ENCODE results near the gene RFX2. TPM values are rescaled to one million over a fixed set of nuclear protein-coding genes. Genes with fewer than 3 reads are reported as not detected.
"Not testable (repeated sequence)": the region's sequence is repeated elsewhere in the genome, so short reads cannot be mapped to it uniquely, and the experiment has no call there.

Gene RFX2
- total RNA-seq, 1 donor from 2014 or later: 6.5 TPM

GRCh38 chr19:6032381-6032780 lies 77.9 kb downstream of the RFX2 start:
- peak; percentile 30 for DNase-seq (ENCODE audit: low spot score)
- TF ChIP-seq, protein P1, sequence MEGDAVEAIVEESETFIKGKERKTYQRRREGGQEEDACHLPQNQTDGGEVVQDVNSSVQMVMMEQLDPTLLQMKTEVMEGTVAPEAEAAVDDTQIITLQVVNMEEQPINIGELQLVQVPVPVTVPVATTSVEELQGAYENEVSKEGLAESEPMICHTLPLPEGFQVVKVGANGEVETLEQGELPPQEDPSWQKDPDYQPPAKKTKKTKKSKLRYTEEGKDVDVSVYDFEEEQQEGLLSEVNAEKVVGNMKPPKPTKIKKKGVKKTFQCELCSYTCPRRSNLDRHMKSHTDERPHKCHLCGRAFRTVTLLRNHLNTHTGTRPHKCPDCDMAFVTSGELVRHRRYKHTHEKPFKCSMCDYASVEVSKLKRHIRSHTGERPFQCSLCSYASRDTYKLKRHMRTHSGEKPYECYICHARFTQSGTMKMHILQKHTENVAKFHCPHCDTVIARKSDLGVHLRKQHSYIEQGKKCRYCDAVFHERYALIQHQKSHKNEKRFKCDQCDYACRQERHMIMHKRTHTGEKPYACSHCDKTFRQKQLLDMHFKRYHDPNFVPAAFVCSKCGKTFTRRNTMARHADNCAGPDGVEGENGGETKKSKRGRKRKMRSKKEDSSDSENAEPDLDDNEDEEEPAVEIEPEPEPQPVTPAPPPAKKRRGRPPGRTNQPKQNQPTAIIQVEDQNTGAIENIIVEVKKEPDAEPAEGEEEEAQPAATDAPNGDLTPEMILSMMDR (IDR thresholded peaks at IDR 0.05): no peak
- Mint-ChIP-seq H3K9me3 (ENCODE audit: low read depth) (peaks cover 7% of the 10 kb centered on the region), H3K36me3 (ENCODE audit: low read depth) (peaks cover 8% of the 10 kb centered on the region), H3K4me1 (ENCODE audit: low read depth) (no peaks in the 10 kb centered on the region), H3K4me3 (ENCODE audit: unreplicated experiment) (no peak overlapping the region), H3K27me3 (ENCODE audit: low read depth) (no peaks in the 10 kb centered on the region), H3K27ac (ENCODE audit: unreplicated experiment) (peak overlapping the region; percentile 36)

GRCh38 chr19:6030214-6030507 lies 80.1 kb downstream of the RFX2 start:
- H3K9me3 Mint-ChIP-seq (ENCODE audit: low read depth): peaks cover 7% of the 10 kb centered on the region
- peaks cover 13% of the 10 kb centered on the region for H3K36me3 Mint-ChIP-seq (ENCODE audit: low read depth)
- H3K27ac Mint-ChIP-seq (ENCODE audit: unreplicated experiment): no peak overlapping the region
- no peaks in the 10 kb centered on the region for H3K4me1 Mint-ChIP-seq (ENCODE audit: low read depth)
- no peak for DNase-seq (ENCODE audit: low spot score)
- no peak overlapping the region for H3K4me3 Mint-ChIP-seq (ENCODE audit: unreplicated experiment)
- TF ChIP-seq, protein P1 (IDR thresholded peaks at IDR 0.05): no peak
- H3K27me3 Mint-ChIP-seq (ENCODE audit: low read depth): no peaks in the 10 kb centered on the region

GRCh38 chr19:6026390-6027227 lies 83.7 kb downstream of the RFX2 start:
- Mint-ChIP-seq H3K27me3 (ENCODE audit: low read depth) (no peaks in the 10 kb centered on the region), H3K27ac (ENCODE audit: unreplicated experiment) (no peak overlapping the region), H3K4me1 (ENCODE audit: low read depth) (peaks cover 24% of the 10 kb centered on the region), H3K36me3 (ENCODE audit: low read depth) (peaks cover 13% of the 10 kb centered on the region), H3K9me3 (ENCODE audit: low read depth) (peaks cover 7% of the 10 kb centered on the region), H3K4me3 (ENCODE audit: unreplicated experiment) (no peak overlapping the region)
- peak; percentile 56 for DNase-seq (ENCODE audit: low spot score)
- TF ChIP-seq, protein P1 (IDR thresholded peaks at IDR 0.05): no peak

- H3K4me3 Mint-ChIP-seq (ENCODE audit: unreplicated experiment); H3K27me3 Mint-ChIP-seq (ENCODE audit: low read depth): not testable (repeated sequence)
Measured at GRCh38 chr19:6024756-6025155, 85.5 kb downstream of the RFX2 start.

DNA sequence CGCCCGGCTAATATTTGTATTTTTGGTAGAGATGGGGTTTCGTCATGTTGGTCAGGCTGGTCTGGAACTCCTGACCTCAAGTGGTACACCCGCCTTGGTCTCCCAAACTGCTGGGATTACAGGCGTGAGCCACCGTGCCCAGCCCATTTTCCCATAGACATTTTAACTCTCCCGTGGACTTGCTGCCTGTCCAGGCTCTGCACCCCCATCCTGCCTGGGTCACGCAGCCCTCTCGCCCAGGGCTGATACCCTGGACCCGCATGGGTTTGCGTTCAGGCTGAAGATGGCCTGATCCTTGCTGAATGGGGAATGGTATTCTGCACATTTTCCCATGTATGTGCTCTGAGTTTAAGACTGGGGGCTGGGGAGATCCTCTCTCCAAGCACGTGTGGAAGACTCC lies 86.4 kb downstream of the RFX2 start:
- H3K36me3 Mint-ChIP-seq (ENCODE audit: low read depth): peaks cover 14% of the 10 kb centered on the region
- no peaks in the 10 kb centered on the region for H3K27me3 Mint-ChIP-seq (ENCODE audit: low read depth)
- DNase-seq (ENCODE audit: low spot score): peak; percentile 66
- no peaks in the 10 kb centered on the region for H3K9me3 Mint-ChIP-seq (ENCODE audit: low read depth)
- H3K4me1 Mint-ChIP-seq (ENCODE audit: low read depth): peaks cover 24% of the 10 kb centered on the region
- no peak overlapping the region for H3K27ac Mint-ChIP-seq (ENCODE audit: unreplicated experiment)
- TF ChIP-seq, protein P1 (IDR thresholded peaks at IDR 0.05): no peak
- H3K4me3 Mint-ChIP-seq (ENCODE audit: unreplicated experiment): no peak overlapping the region

More at GRCh38 chr19:6024756-6025155, 85.5 kb downstream of the RFX2 start:
- H3K9me3 Mint-ChIP-seq (ENCODE audit: low read depth); H3K27ac Mint-ChIP-seq (ENCODE audit: unreplicated experiment): not testable (repeated sequence)
- peaks cover 14% of the 10 kb centered on the region for H3K36me3 Mint-ChIP-seq (ENCODE audit: low read depth)
- peak; percentile 42 for DNase-seq (ENCODE audit: low spot score)
- H3K4me1 Mint-ChIP-seq (ENCODE audit: low read depth): peaks cover 24% of the 10 kb centered on the region

Data from chondrocyte (in vitro differentiated cells).